HG03571 (cell line): ENCODE results near the gene PHTF2.
"Not testable (repeated sequence)": the region's sequence is repeated elsewhere in the genome, so short reads cannot be mapped to it uniquely, and the experiment has no call there.

Source experiments
- ATAC-seq: cut with Tn5 transposase; IDR thresholded peaks from one replicate; pipeline ENCODE4 v1.9.1; 2021; ENCODE audit not compliant: unreplicated experiment

Gene PHTF2

GRCh38 chr7:77798394-77799077, at the start of gene PHTF2, which contains the start of gene TMEM60:
Gene PHTF2 (plus strand): TSS chr7:77798773.
Gene TMEM60 (minus strand): TSS chr7:77798434. CDS start chr7:77794373, 4,061 bp downstream.
- ATAC-seq, result peak; percentile 91

DNA sequence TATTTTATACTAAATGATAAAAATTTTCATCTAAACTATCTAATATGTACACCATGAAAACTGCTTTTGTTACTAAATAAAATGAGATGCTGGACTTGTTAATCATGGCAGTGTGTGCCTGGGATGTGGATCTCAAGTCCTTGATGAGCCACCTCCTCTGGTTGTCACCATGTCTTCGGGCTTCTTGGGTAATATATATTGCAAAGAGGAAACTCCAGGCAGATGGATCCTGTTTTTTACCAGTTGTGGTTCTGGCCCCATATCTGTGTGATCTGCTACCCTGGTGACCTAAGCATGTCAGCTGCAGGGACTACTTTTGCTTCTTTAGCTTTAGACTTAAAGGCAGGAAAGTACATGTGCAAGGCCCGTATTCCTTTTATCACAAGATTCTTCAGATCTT, 46.6 kb upstream of the PHTF2 start:
- no peak for ATAC-seq

DNA sequence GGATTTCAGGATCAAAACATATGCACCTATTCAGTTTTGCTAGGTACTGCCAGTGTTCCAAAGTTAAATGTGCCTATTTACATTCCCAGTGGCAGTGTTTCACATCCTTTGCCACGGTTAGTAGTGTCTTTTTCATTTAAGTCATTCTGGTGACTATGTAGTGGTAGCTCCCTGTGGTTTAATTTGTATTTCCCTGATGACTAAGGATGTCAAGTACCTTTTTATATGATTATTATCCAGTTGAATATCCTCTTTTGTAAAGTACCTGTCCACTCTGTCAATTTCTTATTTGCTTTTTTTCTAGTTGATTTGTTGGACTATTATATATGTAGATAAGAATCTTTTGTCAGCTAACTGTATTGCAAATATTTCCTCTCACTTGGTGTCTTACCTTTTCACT, 45.4 kb upstream of the PHTF2 start:
- ATAC-seq, result no peak

GRCh38 chr7:77757589-77757988, 41.0 kb upstream of the PHTF2 start:
- ATAC-seq, result peak; percentile 85

- ATAC-seq, result no peak
Observed at GRCh38 chr7:77759294-77759889, 39.2 kb upstream of the PHTF2 start.

DNA sequence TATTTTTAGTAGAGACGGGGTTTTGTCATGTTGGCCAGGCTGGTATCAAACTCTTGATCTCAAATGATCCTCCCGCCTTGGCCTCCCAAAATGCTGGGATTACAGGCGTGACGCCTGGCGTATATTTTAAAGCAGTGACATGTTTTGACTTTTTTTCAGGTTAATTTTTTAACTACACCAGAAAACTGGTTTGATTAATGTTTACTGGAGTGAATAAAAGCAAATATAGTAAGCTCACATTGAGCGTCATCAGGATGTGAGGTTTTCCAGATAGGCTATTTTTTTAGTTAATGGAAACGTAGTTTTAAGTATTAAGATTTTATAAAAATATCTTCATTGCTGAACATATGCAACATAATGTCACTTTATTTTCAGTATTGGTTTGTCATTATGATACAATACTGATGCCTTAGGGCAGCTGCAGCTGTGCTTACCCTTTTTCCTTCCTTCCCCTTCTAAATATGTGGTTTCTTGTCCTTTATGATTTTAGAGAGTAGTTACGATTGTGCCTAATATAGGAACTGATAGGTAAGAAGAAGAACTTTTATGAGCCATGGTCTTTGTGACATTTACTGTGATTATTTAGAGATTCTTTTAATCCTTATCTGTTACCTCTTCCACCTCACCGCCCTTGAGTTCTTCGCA, 37.6 kb upstream of the PHTF2 start:
- no peak for ATAC-seq

- no peak for ATAC-seq
Observed at GRCh38 chr7:77765481-77765880, 33.1 kb upstream of the PHTF2 start.

DNA sequence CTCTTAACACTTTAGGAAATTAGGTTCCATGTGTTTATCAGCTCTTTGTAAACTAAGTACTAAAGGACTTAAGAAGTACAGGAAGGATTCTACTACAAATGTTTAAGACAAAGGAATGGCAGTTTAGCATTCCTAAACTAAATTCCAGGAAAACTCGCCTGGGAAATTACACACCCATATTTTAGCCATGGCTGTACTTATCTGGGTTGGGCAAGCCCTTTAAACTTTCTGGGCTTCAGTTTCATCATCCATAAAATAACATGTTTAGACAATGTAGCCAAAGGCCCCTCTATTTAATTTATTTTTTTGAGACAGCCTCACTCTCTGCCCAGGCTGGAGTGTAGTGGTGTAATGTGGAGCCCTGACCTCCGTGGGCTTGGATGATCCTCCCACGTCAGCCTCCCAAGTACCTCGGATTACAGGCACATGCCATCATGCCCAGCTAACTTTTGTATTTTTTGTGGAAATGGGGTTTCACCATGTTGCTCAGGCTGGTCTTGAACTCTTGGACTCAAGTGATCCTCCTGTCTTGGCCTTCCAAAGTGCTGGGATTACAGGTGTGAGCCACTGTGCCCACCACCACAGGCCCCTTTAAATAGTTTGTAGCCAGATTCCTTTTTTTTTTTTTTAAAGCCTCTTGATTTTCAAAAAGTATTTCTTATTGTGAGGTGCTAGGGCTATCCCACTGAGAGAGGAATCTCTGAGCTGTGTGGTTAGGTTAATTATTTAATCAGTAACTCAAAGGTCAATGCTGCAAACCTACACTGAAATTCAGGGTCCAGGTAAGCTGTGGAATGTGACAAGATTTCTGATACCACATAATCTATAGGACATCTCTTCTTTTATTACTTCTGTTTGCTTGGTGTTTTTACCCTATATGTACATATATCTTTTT, 32.4 kb upstream of the PHTF2 start:
- ATAC-seq, result no peak

- no peak for ATAC-seq
Observed at GRCh38 chr7:77766801-77767605, 31.6 kb upstream of the PHTF2 start.

GRCh38 chr7:77770316-77770715, 28.3 kb upstream of the PHTF2 start:
- no peak for ATAC-seq

DNA sequence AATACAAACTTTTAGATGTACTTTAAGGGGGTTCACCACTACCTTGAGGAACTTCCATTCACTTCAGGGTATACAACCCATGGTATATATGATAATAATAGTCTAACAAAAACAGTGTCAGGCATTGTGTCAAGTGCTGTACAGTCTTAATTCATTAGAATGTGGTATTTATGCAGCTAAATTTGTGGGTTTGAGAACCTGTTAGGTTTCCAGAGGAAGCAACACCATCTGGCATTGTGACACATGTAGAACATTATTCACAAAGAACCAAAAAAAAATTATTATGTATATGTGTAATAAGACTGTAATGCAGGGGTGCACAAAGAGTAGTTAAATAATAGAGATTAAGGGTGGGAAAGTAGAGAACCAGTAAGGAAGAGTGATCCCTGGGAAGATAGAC, 26.7 kb upstream of the PHTF2 start:
- no peak for ATAC-seq

- no peak for ATAC-seq
Observed at GRCh38 chr7:77778535-77778934, 20.0 kb upstream of the PHTF2 start.

DNA sequence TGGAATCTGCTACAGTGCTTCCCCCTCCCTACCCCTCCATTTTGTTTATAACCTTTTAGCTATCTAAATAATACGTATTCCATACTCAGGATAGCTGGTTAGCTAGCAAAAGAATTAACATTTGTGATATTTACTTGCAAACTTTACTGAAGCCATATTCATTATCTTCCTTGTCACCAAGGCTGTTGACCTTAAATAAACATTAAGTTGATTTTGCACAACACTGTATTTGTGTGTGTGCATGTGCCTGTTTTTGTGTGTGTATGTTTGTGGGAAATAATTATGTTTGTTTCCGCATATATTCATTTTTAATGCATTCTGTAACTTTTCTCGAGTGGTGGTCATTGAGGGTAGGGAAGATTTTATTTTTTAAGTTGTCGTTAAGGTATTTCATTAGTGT, 16.2 kb upstream of the PHTF2 start:
- ATAC-seq, result no peak

- no peak for ATAC-seq
Observed at GRCh38 chr7:77783111-77783510, 15.5 kb upstream of the PHTF2 start.

DNA sequence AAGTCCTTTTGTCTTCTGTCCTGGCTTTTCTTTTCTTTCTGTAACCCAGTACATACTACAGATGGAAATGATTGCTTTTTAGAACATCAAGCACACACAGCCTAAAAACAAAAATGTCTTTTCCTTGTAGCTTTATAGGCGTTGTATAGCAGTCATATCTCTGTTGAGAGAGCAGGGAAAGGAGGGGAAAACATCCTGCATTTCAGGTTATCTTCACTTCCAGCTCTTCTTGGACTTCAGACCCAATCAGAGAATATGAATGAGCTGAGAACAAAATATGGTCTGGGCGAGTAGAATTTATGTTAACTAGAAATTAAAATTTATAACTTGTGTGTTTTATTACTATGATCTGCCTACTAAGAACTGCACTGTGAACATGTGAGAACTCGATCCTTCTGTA, 15.0 kb upstream of the PHTF2 start:
- ATAC-seq, result no peak

GRCh38 chr7:77784426-77784825, 14.1 kb upstream of the PHTF2 start:
- not testable (repeated sequence) for ATAC-seq

DNA sequence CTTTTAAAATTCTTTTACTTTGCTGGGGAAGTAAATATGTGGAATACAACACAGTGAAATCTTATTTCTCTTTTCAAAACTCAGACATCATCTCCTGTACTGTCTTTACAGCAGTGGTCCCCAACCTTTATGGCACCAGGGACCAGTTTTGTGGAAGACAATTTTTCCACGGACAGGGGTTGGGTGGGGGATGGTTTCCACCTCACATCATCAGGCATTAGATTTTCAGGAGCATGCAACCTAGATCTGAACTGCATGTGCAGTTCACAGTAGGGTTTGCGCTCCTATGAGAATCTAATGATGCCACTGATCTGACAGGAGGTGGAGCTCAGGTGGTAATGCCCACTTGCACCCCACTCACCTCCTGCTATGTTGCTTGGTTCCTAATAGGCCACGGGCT, 12.6 kb upstream of the PHTF2 start:
- ATAC-seq, result no peak

GRCh38 chr7:77786741-77787140, 11.8 kb upstream of the PHTF2 start:
- no peak for ATAC-seq

- ATAC-seq, result no peak
Observed at GRCh38 chr7:77788327-77788902, 10.2 kb upstream of the PHTF2 start.

- no peak for ATAC-seq
Observed at GRCh38 chr7:77791336-77791735, 7.2 kb upstream of the PHTF2 start.
